ENCODE results near the gene TCL1A.

TCL1A gene

GRCh38 chr14:95705518-95705917 lies 8.4 kb downstream of the TCL1A start:
- DNase-seq (ENCODE audit: low read depth in 2 of 2) = no peak

- DNase-seq (ENCODE audit: low read depth in 2 of 2) = no peak
Measured at GRCh38 chr14:95703805-95704204, 10.1 kb downstream of the TCL1A start.

GRCh38 chr14:95703341-95703740 lies 10.6 kb downstream of the TCL1A start:
- no peak for DNase-seq (ENCODE audit: low read depth in 2 of 2)

- no peak for DNase-seq (ENCODE audit: low read depth in 2 of 2)
Measured at GRCh38 chr14:95701846-95702221, 12.1 kb downstream of the TCL1A start.

GRCh38 chr14:95700221-95700976 lies 13.5 kb downstream of the TCL1A start:
- no peak for DNase-seq (ENCODE audit: low read depth in 2 of 2)

GRCh38 chr14:95699412-95699811 lies 14.5 kb downstream of the TCL1A start:
- no peak for DNase-seq (ENCODE audit: low read depth in 2 of 2)

- DNase-seq (ENCODE audit: low read depth in 2 of 2) = no peak
Measured at GRCh38 chr14:95698287-95698686, 15.6 kb downstream of the TCL1A start.

- DNase-seq (ENCODE audit: low read depth in 2 of 2) = no peak
Measured at GRCh38 chr14:95697764-95698163, 16.2 kb downstream of the TCL1A start.

GRCh38 chr14:95696741-95697140 lies 17.2 kb downstream of the TCL1A start:
- DNase-seq (ENCODE audit: low read depth in 2 of 2) = no peak

GRCh38 chr14:95695913-95696312 lies 18.0 kb downstream of the TCL1A start:
- no peak for DNase-seq (ENCODE audit: low read depth in 2 of 2)

GRCh38 chr14:95695051-95695450 lies 18.9 kb downstream of the TCL1A start:
- DNase-seq (ENCODE audit: low read depth in 2 of 2) = no peak

GRCh38 chr14:95692109-95692508 lies 21.8 kb downstream of the TCL1A start:
- DNase-seq (ENCODE audit: low read depth in 2 of 2) = no peak

- no peak for DNase-seq (ENCODE audit: low read depth in 2 of 2)
Measured at GRCh38 chr14:95691591-95691990, 22.3 kb downstream of the TCL1A start.

GRCh38 chr14:95690815-95691214 lies 23.1 kb downstream of the TCL1A start:
- no peak for DNase-seq (ENCODE audit: low read depth in 2 of 2)

GRCh38 chr14:95689441-95689840 lies 24.5 kb downstream of the TCL1A start:
- DNase-seq (ENCODE audit: low read depth in 2 of 2) = no peak

GRCh38 chr14:95686935-95687334 lies 27.0 kb downstream of the TCL1A start:
- DNase-seq (ENCODE audit: low read depth in 2 of 2) = no peak

GRCh38 chr14:95685978-95686922 lies 27.7 kb downstream of the TCL1A start, which contains the start of gene TCL1B:
Gene TCL1B (plus strand): TSS chr14:95686426. CDS start chr14:95686468, 42 bp downstream.
- no peak for DNase-seq (ENCODE audit: low read depth in 2 of 2)

GRCh38 chr14:95683793-95684192 lies 30.1 kb downstream of the TCL1A start:
- no peak for DNase-seq (ENCODE audit: low read depth in 2 of 2)

GRCh38 chr14:95681153-95681552 lies 32.8 kb downstream of the TCL1A start:
- DNase-seq (ENCODE audit: low read depth in 2 of 2) = no peak

GRCh38 chr14:95679998-95680735 lies 33.8 kb downstream of the TCL1A start:
- DNase-seq (ENCODE audit: low read depth in 2 of 2) = no peak

GRCh38 chr14:95679148-95679815 lies 34.6 kb downstream of the TCL1A start:
- DNase-seq (ENCODE audit: low read depth in 2 of 2) = no peak

Measured in stimulated activated CD8-positive, alpha-beta memory T cell treated with anti-CD3 and anti-CD28 coated beads, Interleukin-2, amount 100 ng/mL, for 1 hour (primary cell).